KMS-11 (cell line): ENCODE measurements around the gene ASCC3.

Source experiments
- H2AFZ ChIP-seq: fragments of 200-600 bp; sonication (generic); 2 replicates; pipeline ENCODE4 v1.6.1; 2016; ENCODE audit warnings: antibody characterized with exemption, mixed run types, low read depth
- H3K27ac ChIP-seq: fragments of 200-600 bp; sonication (generic); 2 replicates; pipeline ENCODE4 v1.6.1; 2016; ENCODE audit warnings: mild to moderate bottlenecking, mixed run types
- H3K27me3 ChIP-seq: fragments of 200-600 bp; sonication (generic); 2 replicates; pipeline ENCODE4 v1.6.1; 2017; ENCODE audit warnings: mild to moderate bottlenecking, low read depth, mixed run types, moderate library complexity; ENCODE audit not compliant: insufficient read depth
- H3K36me3 ChIP-seq: fragments of 200-600 bp; sonication (generic); 2 replicates; pipeline ENCODE4 v1.6.1; 2017; ENCODE audit warnings: mild to moderate bottlenecking, mixed run types; ENCODE audit not compliant: insufficient read depth
- H3K4me1 ChIP-seq: fragments of 200-600 bp; sonication (generic); 2 replicates; pipeline ENCODE4 v1.6.1; 2016; ENCODE audit warnings: mild to moderate bottlenecking, low read depth, mixed run types; ENCODE audit not compliant: poor library complexity, severe bottlenecking
- H3K4me2 ChIP-seq: fragments of 200-600 bp; sonication (generic); 2 replicates; pipeline ENCODE4 v1.7.0; 2016; ENCODE audit warnings: mild to moderate bottlenecking, mixed run types
- H3K4me3 ChIP-seq: fragments of 200-600 bp; sonication (generic); IDR thresholded peaks from 2 replicates; pipeline ENCODE4 v1.6.1; 2017; ENCODE audit warnings: low read depth, low read length, mixed read lengths; ENCODE audit not compliant: insufficient read depth
- H3K79me2 ChIP-seq: fragments of 200-600 bp; sonication (generic); 2 replicates; pipeline ENCODE4 v1.6.1; 2016; ENCODE audit warnings: low read depth, mixed run types; ENCODE audit not compliant: insufficient read depth
- H3K9ac ChIP-seq: fragments of 200-600 bp; sonication (generic); 2 replicates; pipeline ENCODE4 v1.6.1; 2016; ENCODE audit warnings: mild to moderate bottlenecking, mixed run types
- H4K20me1 ChIP-seq: fragments of 200-600 bp; sonication (generic); 2 replicates; pipeline ENCODE4 v1.6.1; 2016; ENCODE audit warnings: mild to moderate bottlenecking, mixed run types; ENCODE audit not compliant: insufficient read depth
- TF ChIP-seq, protein P1 (sequence below): fragments of 200-600 bp; sonication (generic); conservative IDR thresholded peaks from 2 replicates; pipeline ENCODE4 v1.6.1; 2017; ENCODE audit warnings: low read depth, mild to moderate bottlenecking, antibody characterized with exemption, low read length, moderate library complexity, mixed read lengths

The ASCC3 gene, protein sequence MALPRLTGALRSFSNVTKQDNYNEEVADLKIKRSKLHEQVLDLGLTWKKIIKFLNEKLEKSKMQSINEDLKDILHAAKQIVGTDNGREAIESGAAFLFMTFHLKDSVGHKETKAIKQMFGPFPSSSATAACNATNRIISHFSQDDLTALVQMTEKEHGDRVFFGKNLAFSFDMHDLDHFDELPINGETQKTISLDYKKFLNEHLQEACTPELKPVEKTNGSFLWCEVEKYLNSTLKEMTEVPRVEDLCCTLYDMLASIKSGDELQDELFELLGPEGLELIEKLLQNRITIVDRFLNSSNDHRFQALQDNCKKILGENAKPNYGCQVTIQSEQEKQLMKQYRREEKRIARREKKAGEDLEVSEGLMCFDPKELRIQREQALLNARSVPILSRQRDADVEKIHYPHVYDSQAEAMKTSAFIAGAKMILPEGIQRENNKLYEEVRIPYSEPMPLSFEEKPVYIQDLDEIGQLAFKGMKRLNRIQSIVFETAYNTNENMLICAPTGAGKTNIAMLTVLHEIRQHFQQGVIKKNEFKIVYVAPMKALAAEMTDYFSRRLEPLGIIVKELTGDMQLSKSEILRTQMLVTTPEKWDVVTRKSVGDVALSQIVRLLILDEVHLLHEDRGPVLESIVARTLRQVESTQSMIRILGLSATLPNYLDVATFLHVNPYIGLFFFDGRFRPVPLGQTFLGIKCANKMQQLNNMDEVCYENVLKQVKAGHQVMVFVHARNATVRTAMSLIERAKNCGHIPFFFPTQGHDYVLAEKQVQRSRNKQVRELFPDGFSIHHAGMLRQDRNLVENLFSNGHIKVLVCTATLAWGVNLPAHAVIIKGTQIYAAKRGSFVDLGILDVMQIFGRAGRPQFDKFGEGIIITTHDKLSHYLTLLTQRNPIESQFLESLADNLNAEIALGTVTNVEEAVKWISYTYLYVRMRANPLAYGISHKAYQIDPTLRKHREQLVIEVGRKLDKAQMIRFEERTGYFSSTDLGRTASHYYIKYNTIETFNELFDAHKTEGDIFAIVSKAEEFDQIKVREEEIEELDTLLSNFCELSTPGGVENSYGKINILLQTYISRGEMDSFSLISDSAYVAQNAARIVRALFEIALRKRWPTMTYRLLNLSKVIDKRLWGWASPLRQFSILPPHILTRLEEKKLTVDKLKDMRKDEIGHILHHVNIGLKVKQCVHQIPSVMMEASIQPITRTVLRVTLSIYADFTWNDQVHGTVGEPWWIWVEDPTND (N-terminal part only)

GRCh38 chr6:100880853-100881706 is at the start of gene ASCC3:
Gene ASCC3, minus strand, starts transcription at chr6:100881329. Its CDS starts 13,332 bp downstream, at chr6:100867997.
- Histone ChIP-seq H3K4me1 (peaks cover 16% of the 10 kb centered on the region), H3K27me3 (no peaks in the 10 kb centered on the region), H3K36me3 (no peaks in the 10 kb centered on the region), H3K79me2 (peaks cover 41% of the 10 kb centered on the region), H3K9ac (peak within 1 kb of the TSS; percentile 86), H4K20me1 (no peaks in the 10 kb centered on the region), H3K4me3 (no peak within 1 kb of the TSS), H2AFZ (peak within 1 kb of the TSS; percentile 94), H3K27ac (peak within 1 kb of the TSS; percentile 83), H3K4me2 (peak within 1 kb of the TSS; percentile 88)
- TF ChIP-seq, protein P1, sequence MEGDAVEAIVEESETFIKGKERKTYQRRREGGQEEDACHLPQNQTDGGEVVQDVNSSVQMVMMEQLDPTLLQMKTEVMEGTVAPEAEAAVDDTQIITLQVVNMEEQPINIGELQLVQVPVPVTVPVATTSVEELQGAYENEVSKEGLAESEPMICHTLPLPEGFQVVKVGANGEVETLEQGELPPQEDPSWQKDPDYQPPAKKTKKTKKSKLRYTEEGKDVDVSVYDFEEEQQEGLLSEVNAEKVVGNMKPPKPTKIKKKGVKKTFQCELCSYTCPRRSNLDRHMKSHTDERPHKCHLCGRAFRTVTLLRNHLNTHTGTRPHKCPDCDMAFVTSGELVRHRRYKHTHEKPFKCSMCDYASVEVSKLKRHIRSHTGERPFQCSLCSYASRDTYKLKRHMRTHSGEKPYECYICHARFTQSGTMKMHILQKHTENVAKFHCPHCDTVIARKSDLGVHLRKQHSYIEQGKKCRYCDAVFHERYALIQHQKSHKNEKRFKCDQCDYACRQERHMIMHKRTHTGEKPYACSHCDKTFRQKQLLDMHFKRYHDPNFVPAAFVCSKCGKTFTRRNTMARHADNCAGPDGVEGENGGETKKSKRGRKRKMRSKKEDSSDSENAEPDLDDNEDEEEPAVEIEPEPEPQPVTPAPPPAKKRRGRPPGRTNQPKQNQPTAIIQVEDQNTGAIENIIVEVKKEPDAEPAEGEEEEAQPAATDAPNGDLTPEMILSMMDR: no peak

- TF ChIP-seq, protein P1: no peak
- Histone ChIP-seq H3K4me3 (no peak overlapping the region), H3K4me2 (no peak overlapping the region), H3K79me2 (no peaks in the 10 kb centered on the region), H3K9ac (no peak overlapping the region), H3K27me3 (no peaks in the 10 kb centered on the region), H3K36me3 (no peaks in the 10 kb centered on the region), H2AFZ (no peak overlapping the region), H3K27ac (no peak overlapping the region), H3K4me1 (no peaks in the 10 kb centered on the region), H4K20me1 (no peaks in the 10 kb centered on the region)
Observed at GRCh38 chr6:100925749-100926148, 44.6 kb upstream of the ASCC3 start.

- TF ChIP-seq, protein P1: no peak
- H3K4me1 ChIP-seq: no peaks in the 10 kb centered on the region
- H4K20me1 ChIP-seq: no peaks in the 10 kb centered on the region
- H3K27me3 ChIP-seq: no peaks in the 10 kb centered on the region
- H3K4me3 ChIP-seq: no peak overlapping the region
- no peak overlapping the region for H3K9ac ChIP-seq
- H2AFZ ChIP-seq: no peak overlapping the region
- H3K36me3 ChIP-seq: no peaks in the 10 kb centered on the region
- no peak overlapping the region for H3K27ac ChIP-seq
- no peak overlapping the region for H3K4me2 ChIP-seq
- no peaks in the 10 kb centered on the region for H3K79me2 ChIP-seq
Observed at GRCh38 chr6:100924534-100925227, 43.6 kb upstream of the ASCC3 start.
